DOHH2 (cell line): ENCODE data around the gene PCDHGC5.

Experiments used
- EZH2phosphoT487 ChIP-seq: fragments of 200-600 bp; sonication (generic); IDR thresholded peaks from 2 replicates; pipeline ENCODE4 v1.6.1; 2017; ENCODE audit warnings: borderline replicate concordance, mild to moderate bottlenecking, antibody characterized with exemption, low read length, moderate library complexity, mixed read lengths
- TF ChIP-seq, protein P1 (sequence below): fragments of 200-600 bp; sonication (generic); IDR thresholded peaks from one replicate; pipeline ENCODE4 v1.5.1; 2014; ENCODE audit warnings: antibody characterized with exemption, mild to moderate bottlenecking, low read depth, low read length; ENCODE audit not compliant: poor library complexity, severe bottlenecking

DNA sequence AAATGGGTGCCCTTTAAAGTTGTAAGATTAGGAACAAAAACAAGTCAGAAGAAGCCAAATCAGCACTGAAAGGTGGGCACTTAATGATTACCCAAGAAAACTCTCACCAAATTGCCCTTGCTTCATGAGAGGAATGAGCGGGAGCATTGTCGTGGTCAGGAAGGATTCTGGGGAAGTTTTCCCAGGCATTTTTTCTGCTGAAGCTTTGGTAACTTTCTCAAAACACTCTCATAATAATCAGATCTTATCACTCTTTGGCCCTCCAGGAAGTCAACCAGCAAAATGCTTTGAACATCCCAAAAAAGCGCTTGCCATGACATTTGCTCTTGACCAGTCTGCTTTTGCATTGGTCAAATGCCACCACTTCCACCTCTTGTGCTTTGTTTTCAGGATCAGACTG is 23.5 kb upstream of the PCDHGC5 start:
- TF ChIP-seq, protein P1, sequence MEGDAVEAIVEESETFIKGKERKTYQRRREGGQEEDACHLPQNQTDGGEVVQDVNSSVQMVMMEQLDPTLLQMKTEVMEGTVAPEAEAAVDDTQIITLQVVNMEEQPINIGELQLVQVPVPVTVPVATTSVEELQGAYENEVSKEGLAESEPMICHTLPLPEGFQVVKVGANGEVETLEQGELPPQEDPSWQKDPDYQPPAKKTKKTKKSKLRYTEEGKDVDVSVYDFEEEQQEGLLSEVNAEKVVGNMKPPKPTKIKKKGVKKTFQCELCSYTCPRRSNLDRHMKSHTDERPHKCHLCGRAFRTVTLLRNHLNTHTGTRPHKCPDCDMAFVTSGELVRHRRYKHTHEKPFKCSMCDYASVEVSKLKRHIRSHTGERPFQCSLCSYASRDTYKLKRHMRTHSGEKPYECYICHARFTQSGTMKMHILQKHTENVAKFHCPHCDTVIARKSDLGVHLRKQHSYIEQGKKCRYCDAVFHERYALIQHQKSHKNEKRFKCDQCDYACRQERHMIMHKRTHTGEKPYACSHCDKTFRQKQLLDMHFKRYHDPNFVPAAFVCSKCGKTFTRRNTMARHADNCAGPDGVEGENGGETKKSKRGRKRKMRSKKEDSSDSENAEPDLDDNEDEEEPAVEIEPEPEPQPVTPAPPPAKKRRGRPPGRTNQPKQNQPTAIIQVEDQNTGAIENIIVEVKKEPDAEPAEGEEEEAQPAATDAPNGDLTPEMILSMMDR: no peak
- TF ChIP-seq EZH2phosphoT487: no peak
